GM12891 (cell line): ENCODE measurements around the gene EIPR1.

Source experiments
- DNase-seq: peaks from one replicate; pipeline ENCODE4 v3.0.0; 2011; ENCODE audit warnings: low spot score; ENCODE audit not compliant: insufficient read length
- FAIRE-seq: peaks from 2 replicates; lab custom pipeline; 2011; peaks lifted over from hg19 to GRCh38; lab: Jason Lieb, UNC
- PAX5 ChIP-seq: IDR thresholded peaks from 2 replicates; pipeline ENCODE4 v1.6.1; 2011; ENCODE audit warnings: low read length, moderate library complexity, mild to moderate bottlenecking; ENCODE audit not compliant: insufficient read depth, severe bottlenecking
- POLR2A ChIP-seq: IDR thresholded peaks from 2 replicates; pipeline ENCODE4 v1.6.1; 2011; ENCODE audit warnings: low read depth, low read length, control low read depth
- POLR2AphosphoS5 ChIP-seq: IDR thresholded peaks from 2 replicates; pipeline ENCODE4 v1.6.1; 2011; ENCODE audit warnings: low read depth, low read length, control low read depth
- POU2F2 ChIP-seq: IDR thresholded peaks from 2 replicates; pipeline ENCODE4 v1.6.1; 2011; ENCODE audit warnings: low read depth, mild to moderate bottlenecking, control low read depth, low read length, moderate library complexity
- SPI1 ChIP-seq: IDR thresholded peaks from 2 replicates; pipeline ENCODE4 v1.6.1; 2011; ENCODE audit warnings: low read depth, low read length, control low read depth
- TAF1 ChIP-seq: IDR thresholded peaks from 2 replicates; pipeline ENCODE4 v1.6.1; 2011; ENCODE audit warnings: low read depth, low read length, control low read depth

Gene EIPR1

GRCh38 chr2:3177891-3178577 lies 199.6 kb downstream of the EIPR1 start:
- TF ChIP-seq POLR2AphosphoS5, result no peak
- TF ChIP-seq POLR2A, result no peak
- no peak for TF ChIP-seq PAX5
- TF ChIP-seq TAF1, result no peak
- TF ChIP-seq POU2F2, result no peak
- no peak for TF ChIP-seq SPI1
- FAIRE-seq (no peak), DNase-seq (no peak)

- no peak for FAIRE-seq
- TF ChIP-seq POLR2AphosphoS5 (no peak), SPI1 (no peak), POU2F2 (no peak), TAF1 (no peak), PAX5 (no peak), POLR2A (no peak)
Measured at GRCh38 chr2:3176869-3177255, 200.8 kb downstream of the EIPR1 start.

DNA sequence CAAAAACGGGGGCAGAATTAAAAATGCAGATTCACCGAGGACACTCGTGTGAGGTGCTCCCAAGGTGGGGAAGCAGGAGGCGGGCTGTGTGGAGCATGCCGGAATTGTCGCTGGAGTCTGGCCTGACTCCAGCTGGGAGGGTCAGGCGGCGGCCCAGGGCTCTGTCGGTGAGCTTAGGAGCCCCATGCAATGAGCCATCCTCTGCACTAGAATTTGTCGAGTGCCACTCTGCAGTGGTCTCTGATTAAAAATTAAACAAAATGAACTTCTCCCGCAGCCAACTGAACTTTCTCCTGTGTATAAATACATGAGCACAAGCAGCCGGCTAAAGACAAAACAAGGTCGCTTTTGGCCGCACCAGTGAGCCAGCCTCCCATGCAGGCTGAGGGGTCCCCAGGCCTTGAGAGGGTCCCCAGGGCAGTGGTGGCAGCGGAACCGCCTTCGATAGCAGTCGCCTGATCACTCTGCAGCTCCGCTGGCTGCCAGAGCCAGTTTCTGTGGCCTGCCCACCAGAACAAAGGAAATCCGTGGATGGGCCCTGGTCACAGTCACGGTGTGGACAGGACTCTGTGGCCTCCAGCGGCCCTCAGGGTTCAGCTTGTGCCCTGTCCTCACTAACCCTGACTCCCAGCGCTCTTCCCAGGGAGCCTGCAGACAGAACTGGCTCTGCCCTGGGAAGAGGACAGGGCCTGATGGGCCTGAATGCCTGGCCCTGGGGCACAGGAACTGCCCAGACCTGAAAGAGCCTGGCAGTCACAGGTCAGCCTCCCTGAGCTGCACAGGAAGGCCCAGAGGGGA lies 201.3 kb downstream of the EIPR1 start:
- no peak for FAIRE-seq
- TF ChIP-seq POLR2AphosphoS5, result no peak
- no peak for TF ChIP-seq POU2F2
- TF ChIP-seq TAF1, result no peak
- TF ChIP-seq PAX5, result no peak
- no peak for TF ChIP-seq POLR2A
- no peak for TF ChIP-seq SPI1
- DNase-seq, result no peak

More at GRCh38 chr2:3176869-3177255, 200.8 kb downstream of the EIPR1 start:
- no peak for DNase-seq

DNA sequence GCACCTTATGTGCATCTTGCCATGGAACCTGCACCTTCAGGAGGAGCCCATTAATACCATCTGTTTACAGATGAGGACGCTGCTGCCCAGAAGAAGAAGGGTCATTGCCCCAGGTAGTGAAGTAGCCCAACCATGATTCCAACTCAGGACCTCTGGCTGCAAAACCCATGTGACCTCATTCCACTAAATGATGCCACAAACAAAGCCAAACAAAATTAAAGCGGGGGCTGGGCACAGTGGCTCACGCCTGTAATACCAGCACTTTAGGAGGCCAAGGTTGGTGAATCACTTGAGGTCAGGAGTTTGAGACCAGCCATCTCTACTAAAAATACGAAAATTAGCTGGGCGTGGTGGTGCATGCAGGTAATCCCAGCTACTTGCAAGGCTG lies 202.1 kb downstream of the EIPR1 start:
- DNase-seq, result no peak
- FAIRE-seq, result no peak
- no peak for TF ChIP-seq POLR2AphosphoS5
- TF ChIP-seq PAX5, result no peak
- no peak for TF ChIP-seq TAF1
- no peak for TF ChIP-seq SPI1
- TF ChIP-seq POU2F2, result no peak
- TF ChIP-seq POLR2A, result no peak

DNA sequence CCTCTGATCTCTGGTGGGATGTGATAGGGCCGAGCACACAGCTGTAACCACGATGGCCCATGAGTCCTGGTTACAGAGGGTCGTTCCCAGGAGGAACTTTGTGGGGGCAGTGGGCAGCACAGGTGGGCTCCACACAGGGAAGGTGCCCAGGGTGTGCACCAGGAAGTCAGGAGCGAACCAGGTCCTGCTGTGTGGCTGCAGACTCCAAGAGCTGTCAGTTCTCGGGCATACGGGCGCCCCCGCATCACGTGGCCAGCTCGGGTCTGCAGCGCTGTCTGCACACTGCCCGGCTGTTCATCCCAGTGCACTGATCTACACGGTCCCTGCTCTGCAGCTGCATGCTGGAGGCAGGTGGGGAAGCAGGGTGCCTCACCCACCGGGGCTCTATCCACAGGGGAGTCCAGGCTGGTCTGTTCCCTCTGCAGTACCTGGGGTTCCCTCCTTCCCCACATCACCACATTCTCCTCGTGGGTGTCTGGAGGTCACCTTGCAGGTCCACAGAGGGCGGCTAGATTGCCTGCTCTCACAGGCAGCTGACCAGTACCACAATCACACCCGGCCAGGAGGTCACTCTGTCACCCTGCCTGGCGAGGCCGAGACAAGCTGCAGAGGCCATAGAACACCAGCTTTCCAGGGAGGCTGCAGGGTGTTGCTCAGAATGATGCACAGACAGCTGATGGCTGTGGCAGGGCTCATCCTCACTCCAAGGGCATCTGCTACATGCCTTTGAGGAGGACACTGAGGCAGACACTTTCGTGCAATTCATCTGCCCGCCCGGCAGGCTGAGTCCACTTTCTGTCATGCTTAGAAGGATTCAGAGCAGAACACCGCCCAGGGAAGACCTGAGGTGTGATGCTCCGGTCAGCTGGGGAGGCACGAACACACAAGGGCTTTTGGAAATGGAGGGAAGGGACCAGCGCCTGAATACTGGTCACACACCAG lies 202.7 kb downstream of the EIPR1 start:
- FAIRE-seq, result no peak
- DNase-seq, result no peak
- TF ChIP-seq TAF1 (no peak), POLR2AphosphoS5 (no peak), POLR2A (no peak), POU2F2 (no peak), PAX5 (no peak), SPI1 (no peak)

DNA sequence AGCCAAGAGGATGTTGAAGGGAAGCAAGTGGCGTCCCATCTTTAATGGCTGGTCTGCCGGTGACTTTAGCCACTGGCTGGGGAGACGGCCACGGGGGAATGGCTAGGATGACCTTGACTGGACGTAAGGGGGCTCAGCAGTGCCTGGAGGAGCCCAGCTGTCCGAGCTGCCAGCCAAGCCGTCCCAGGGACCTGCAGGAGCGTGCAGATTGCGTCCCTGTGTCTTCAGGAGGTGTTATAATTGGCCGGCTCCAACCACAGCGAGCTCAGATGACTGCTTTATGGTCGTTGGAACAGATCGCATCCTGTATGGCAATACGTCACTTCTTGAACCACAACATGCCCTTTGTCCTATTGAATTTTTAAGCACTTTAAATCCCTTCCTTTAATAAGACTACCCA lies 204.6 kb downstream of the EIPR1 start:
- DNase-seq, result no peak
- no peak for TF ChIP-seq PAX5
- no peak for TF ChIP-seq POLR2A
- no peak for TF ChIP-seq POU2F2
- no peak for TF ChIP-seq SPI1
- TF ChIP-seq TAF1, result no peak
- TF ChIP-seq POLR2AphosphoS5, result no peak
- FAIRE-seq, result no peak

GRCh38 chr2:3172265-3172935 lies 205.2 kb downstream of the EIPR1 start:
- no peak for FAIRE-seq
- TF ChIP-seq POLR2A (no peak), PAX5 (no peak), SPI1 (no peak), TAF1 (no peak), POLR2AphosphoS5 (no peak), POU2F2 (no peak)
- DNase-seq, result no peak

DNA sequence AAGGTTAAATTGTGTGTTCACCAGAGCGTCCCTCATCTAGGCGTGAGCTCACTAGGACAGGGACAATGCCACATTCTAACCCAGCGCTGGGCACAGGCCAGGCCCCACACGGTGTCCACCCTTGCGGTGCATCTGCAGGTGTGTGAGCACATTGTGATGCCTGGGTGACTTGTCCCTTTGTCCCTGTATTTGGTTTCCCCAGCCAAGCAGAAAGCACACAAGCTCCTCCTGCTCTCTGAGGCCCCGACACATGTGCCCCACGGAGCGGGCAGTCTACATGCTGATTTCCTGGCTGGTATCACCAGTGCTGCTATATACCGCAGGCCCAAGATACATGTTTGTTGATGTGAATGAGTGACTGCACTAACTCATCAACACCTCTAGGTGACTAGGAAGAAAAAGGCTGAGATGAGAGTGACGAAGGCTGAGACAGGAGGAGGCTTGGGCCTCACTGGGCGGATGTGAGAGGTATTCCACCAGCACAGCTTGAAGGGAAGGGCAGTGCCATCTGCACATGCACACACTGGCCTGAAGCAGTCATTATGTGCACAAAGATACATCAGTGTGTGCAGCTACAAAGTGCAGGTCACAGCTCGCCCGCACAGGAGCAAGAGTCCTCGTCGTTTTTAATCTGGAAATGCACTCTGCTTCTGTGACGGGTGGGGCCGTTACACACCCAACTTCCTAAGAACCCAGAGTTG lies 205.9 kb downstream of the EIPR1 start:
- DNase-seq (no peak), FAIRE-seq (no peak)
- TF ChIP-seq POU2F2, result no peak
- no peak for TF ChIP-seq TAF1
- no peak for TF ChIP-seq POLR2A
- no peak for TF ChIP-seq SPI1
- no peak for TF ChIP-seq PAX5
- TF ChIP-seq POLR2AphosphoS5, result no peak
